H9 (cell line): ENCODE data around the gene DCAF11. TPM values are rescaled to one million over a fixed set of nuclear protein-coding genes. Genes with fewer than 3 reads are reported as not detected.

Experiments
- DNase-seq: peaks from one replicate; pipeline ENCODE4 v3.0.0-alpha.2; 2017
- H2AFZ ChIP-seq: one replicate; pipeline ENCODE4 v1.6.1; 2013; ENCODE audit warnings: mild to moderate bottlenecking, low read length, control low read depth, moderate library complexity
- H2AK5ac ChIP-seq: 2 replicates; pipeline ENCODE4 v1.6.1; 2013; ENCODE audit warnings: low read length, control low read depth, mixed read lengths; ENCODE audit not compliant: insufficient read length
- H2BK120ac ChIP-seq: one replicate; pipeline ENCODE4 v1.6.1; 2013; ENCODE audit warnings: low read depth, mild to moderate bottlenecking, low read length, control low read depth, inconsistent platforms; ENCODE audit not compliant: poor library complexity, severe bottlenecking
- H2BK12ac ChIP-seq: 2 replicates; pipeline ENCODE4 v1.6.1; 2013; ENCODE audit warnings: low read length, control low read depth, mixed read lengths, low read depth; ENCODE audit not compliant: insufficient read length
- H2BK15ac ChIP-seq: 2 replicates; pipeline ENCODE4 v1.6.1; 2013; ENCODE audit warnings: low read depth, low read length, control low read depth
- H2BK20ac ChIP-seq: one replicate; pipeline ENCODE4 v1.6.1; 2013; ENCODE audit warnings: low read depth, mild to moderate bottlenecking, low read length, control low read depth, inconsistent platforms; ENCODE audit not compliant: poor library complexity, severe bottlenecking
- H2BK5ac ChIP-seq: 2 replicates; pipeline ENCODE4 v1.6.1; 2013; ENCODE audit warnings: low read length, control low read depth, mixed read lengths; ENCODE audit not compliant: insufficient read length
- H3K14ac ChIP-seq: 2 replicates; pipeline ENCODE4 v1.6.1; 2013; ENCODE audit warnings: low read length, control low read depth; ENCODE audit not compliant: insufficient read depth
- H3K18ac ChIP-seq: 2 replicates; pipeline ENCODE4 v1.6.1; 2013; ENCODE audit warnings: low read depth, mild to moderate bottlenecking, mixed read lengths, low read length, control low read depth; ENCODE audit not compliant: insufficient read length
- H3K23ac ChIP-seq: 2 replicates; pipeline ENCODE4 v1.6.1; 2013; ENCODE audit warnings: low read length, control low read depth, mixed read lengths, low read depth; ENCODE audit not compliant: insufficient read length
- H3K23me2 ChIP-seq: 2 replicates; pipeline ENCODE4 v1.6.1; 2013; ENCODE audit warnings: low read depth, mild to moderate bottlenecking, mixed read lengths, low read length, control low read depth; ENCODE audit not compliant: insufficient read length, poor library complexity, severe bottlenecking
- H3K27ac ChIP-seq: 2 replicates; pipeline ENCODE4 v1.5.1; 2013; ENCODE audit warnings: low read length, control low read depth, mixed read lengths, low read depth; ENCODE audit not compliant: insufficient read length
- H3K27me3 ChIP-seq: 2 replicates; pipeline ENCODE4 v1.6.1; 2013; ENCODE audit warnings: low read length, control low read depth, inconsistent platforms; ENCODE audit not compliant: insufficient read depth
- H3K4ac ChIP-seq: 2 replicates; pipeline ENCODE4 v1.6.1; 2013; ENCODE audit warnings: low read depth, mild to moderate bottlenecking, control low read depth, inconsistent platforms, low read length, moderate library complexity
- H3K4me1 ChIP-seq: 2 replicates; pipeline ENCODE4 v1.6.1; 2013; ENCODE audit warnings: low read length, control low read depth, inconsistent platforms; ENCODE audit not compliant: insufficient read depth
- H3K4me2 ChIP-seq: 2 replicates; pipeline ENCODE4 v1.6.1; 2013; ENCODE audit warnings: low read length, control low read depth, mixed read lengths; ENCODE audit not compliant: insufficient read length, insufficient read depth
- H3K56ac ChIP-seq: 2 replicates; pipeline ENCODE4 v1.6.1; 2013; ENCODE audit warnings: low read depth, mild to moderate bottlenecking, mixed read lengths, low read length, control low read depth; ENCODE audit not compliant: insufficient read length
- H3K79me1 ChIP-seq: 2 replicates; pipeline ENCODE4 v1.6.1; 2013; ENCODE audit warnings: low read depth, mild to moderate bottlenecking, moderate library complexity, low read length, control low read depth, inconsistent platforms; ENCODE audit not compliant: insufficient read depth, poor library complexity, severe bottlenecking
- H3K79me2 ChIP-seq: 2 replicates; pipeline ENCODE4 v1.6.1; 2013; ENCODE audit warnings: low read length, control low read depth, inconsistent platforms; ENCODE audit not compliant: insufficient read depth
- H3K9ac ChIP-seq: 2 replicates; pipeline ENCODE4 v1.6.1; 2013; ENCODE audit warnings: low read length, control low read depth, mixed read lengths; ENCODE audit not compliant: insufficient read length; ENCODE audit errors: extremely low read depth
- H3K9me3 ChIP-seq: one replicate; pipeline ENCODE4 v1.6.1; 2013; ENCODE audit warnings: low read depth, low read length, inconsistent platforms; ENCODE audit not compliant: control insufficient read depth
- H3T11ph ChIP-seq: one replicate; pipeline ENCODE4 v1.6.1; 2013; ENCODE audit warnings: mild to moderate bottlenecking, low read length, control low read depth, inconsistent platforms
- H4K20me1 ChIP-seq: one replicate; pipeline ENCODE4 v1.6.1; 2013; ENCODE audit not compliant: control insufficient read depth, insufficient read length, insufficient read depth
- H4K5ac ChIP-seq: 2 replicates; pipeline ENCODE4 v1.6.1; 2013; ENCODE audit warnings: low read depth, mild to moderate bottlenecking, mixed read lengths, low read length, control low read depth; ENCODE audit not compliant: insufficient read length
- H4K8ac ChIP-seq: replicated peaks from 2 replicates; pipeline ENCODE4 v1.6.1; 2013; ENCODE audit warnings: low read length, control low read depth, mixed read lengths, low read depth; ENCODE audit not compliant: insufficient read length
- H4K91ac ChIP-seq: 2 replicates; pipeline ENCODE4 v1.6.1; 2013; ENCODE audit warnings: low read depth, mild to moderate bottlenecking, moderate library complexity, mixed read lengths, low read length, control low read depth; ENCODE audit not compliant: insufficient read length
- H3K27ac Mint-ChIP-seq, 3 experiments: 2 replicates in 2 of 3; 3 replicates in 1 of 3; pipeline ENCODE4 v1.8.0; 2020 to 2021; ENCODE audit warnings: mixed read lengths in 3 of 3, mild to moderate bottlenecking in 1 of 3, moderate library complexity in 1 of 3
- H3K27me3 Mint-ChIP-seq: 2 replicates; pipeline ENCODE4 v1.8.0; 2021; ENCODE audit warnings: low read depth, mild to moderate bottlenecking, moderate library complexity, mixed read lengths
- H3K36me3 Mint-ChIP-seq, 3 experiments: 2 replicates in 2 of 3; 3 replicates in 1 of 3; pipeline ENCODE4 v1.8.0; 2020 to 2021; ENCODE audit warnings: low read depth in 3 of 3, mixed read lengths in 3 of 3; ENCODE audit not compliant: insufficient read depth in 1 of 3
- H3K4me1 Mint-ChIP-seq, 2 experiments: 2 replicates each; pipeline ENCODE4 v1.8.0; 2020; ENCODE audit warnings: mixed read lengths in 2 of 2
- H3K4me3 Mint-ChIP-seq, 2 experiments: 2 replicates in 1 of 2; 3 replicates in 1 of 2; pipeline ENCODE4 v1.8.0; 2020 to 2021; ENCODE audit warnings: mild to moderate bottlenecking in 2 of 2, mixed read lengths in 2 of 2, moderate library complexity in 1 of 2
- H3K9me3 Mint-ChIP-seq, 2 experiments: 2 replicates in 1 of 2; 3 replicates in 1 of 2; pipeline ENCODE4 v1.8.0; 2020; ENCODE audit warnings: mild to moderate bottlenecking in 2 of 2, mixed read lengths in 2 of 2, moderate library complexity in 1 of 2
- WGBS: extraction: QIAGEN DNeasy Blood & Tissue Kit; methylation state at CpG from one replicate; pipeline ENCODE4 v1.1.7; 2013; ENCODE audit warnings: missing lambda C conversion rate, low lambda C conversion rate, mixed read lengths; ENCODE audit not compliant: insufficient read length; ENCODE audit errors: extremely low coverage; 5-methylcytosine and 5-hydroxymethylcytosine counted together
- total RNA-seq: library from RNA; stranded (reverse); gene quantifications from 2 replicates; pipeline ENCODE4 v1.2.1, GENCODE V29; 2021
- TF ChIP-seq, protein P1 (sequence below): fragments of 200-600 bp; sonication (generic); conservative IDR thresholded peaks from 3 replicates; pipeline ENCODE4 v1.8.0; 2021; ENCODE audit warnings: antibody characterized with exemption, mild to moderate bottlenecking

DCAF11 gene
- total RNA-seq, 1 experiment from 2014 or later: 73.4 TPM

GRCh38 chr14:24147761-24148428, 33.3 kb downstream of the DCAF11 start:
- H2BK12ac ChIP-seq: no peak overlapping the region
- peak overlapping the region; percentile 78 for H3K4me2 ChIP-seq
- H3K79me1 ChIP-seq: peaks cover 4% of the 10 kb centered on the region
- Mint-ChIP-seq H3K27ac (peak overlapping the region in 1 of 3 experiments; percentile 87; a peak in 1 of 7 replicates), H3K9me3 (no peaks in the 10 kb centered on the region), H3K4me1 (peaks cover 21 to 24% of the 10 kb centered on the region in 2 experiments), H3K27me3 (no peaks in the 10 kb centered on the region), H3K4me3 (peak overlapping the region; percentile 96 to 99), H3K36me3 (peaks cover 23 to 67% (median 66%) of the 10 kb centered on the region in 3 experiments)
- WGBS: no CpG with 5 or more reads among the region's 29 CpGs
- H4K20me1 ChIP-seq: no peaks in the 10 kb centered on the region
- DNase-seq: no peak
- H2BK5ac ChIP-seq: no peak overlapping the region
- H2AFZ ChIP-seq: no peak overlapping the region
- no peak overlapping the region for H4K8ac ChIP-seq
- H2AK5ac ChIP-seq: no peak overlapping the region
- peak overlapping the region; percentile 79 for H3K9ac ChIP-seq
- H3K23ac ChIP-seq: no peak overlapping the region
- no peaks in the 10 kb centered on the region for H3K4me1 ChIP-seq
- no peak overlapping the region for H2BK15ac ChIP-seq
- H3K56ac ChIP-seq: no peak overlapping the region
- TF ChIP-seq, protein P1, sequence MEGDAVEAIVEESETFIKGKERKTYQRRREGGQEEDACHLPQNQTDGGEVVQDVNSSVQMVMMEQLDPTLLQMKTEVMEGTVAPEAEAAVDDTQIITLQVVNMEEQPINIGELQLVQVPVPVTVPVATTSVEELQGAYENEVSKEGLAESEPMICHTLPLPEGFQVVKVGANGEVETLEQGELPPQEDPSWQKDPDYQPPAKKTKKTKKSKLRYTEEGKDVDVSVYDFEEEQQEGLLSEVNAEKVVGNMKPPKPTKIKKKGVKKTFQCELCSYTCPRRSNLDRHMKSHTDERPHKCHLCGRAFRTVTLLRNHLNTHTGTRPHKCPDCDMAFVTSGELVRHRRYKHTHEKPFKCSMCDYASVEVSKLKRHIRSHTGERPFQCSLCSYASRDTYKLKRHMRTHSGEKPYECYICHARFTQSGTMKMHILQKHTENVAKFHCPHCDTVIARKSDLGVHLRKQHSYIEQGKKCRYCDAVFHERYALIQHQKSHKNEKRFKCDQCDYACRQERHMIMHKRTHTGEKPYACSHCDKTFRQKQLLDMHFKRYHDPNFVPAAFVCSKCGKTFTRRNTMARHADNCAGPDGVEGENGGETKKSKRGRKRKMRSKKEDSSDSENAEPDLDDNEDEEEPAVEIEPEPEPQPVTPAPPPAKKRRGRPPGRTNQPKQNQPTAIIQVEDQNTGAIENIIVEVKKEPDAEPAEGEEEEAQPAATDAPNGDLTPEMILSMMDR: no peak
- H4K5ac ChIP-seq: no peak overlapping the region
- H3K9me3 ChIP-seq: no peaks in the 10 kb centered on the region
- no peak overlapping the region for H4K91ac ChIP-seq
- peaks cover 8% of the 10 kb centered on the region; the same call in 1 of the 2 replicates for H3K79me2 ChIP-seq
- H3K27ac ChIP-seq: no peak overlapping the region
- H3T11ph ChIP-seq: no peak overlapping the region
- H3K18ac ChIP-seq: no peak overlapping the region
- H3K4ac ChIP-seq: no peak overlapping the region
- no peak overlapping the region for H2BK120ac ChIP-seq
- H3K23me2 ChIP-seq: peaks cover 19% of the 10 kb centered on the region
- H3K27me3 ChIP-seq: no peaks in the 10 kb centered on the region
- H2BK20ac ChIP-seq: no peak overlapping the region
- no peak overlapping the region; the same call in 1 of the 2 replicates for H3K14ac ChIP-seq
